BJ (cell line): ENCODE data around the gene MCM5. TPM values are rescaled to one million over a fixed set of nuclear protein-coding genes. Genes with fewer than 3 reads are reported as not detected.
"Not testable (repeated sequence)": the region's sequence is repeated elsewhere in the genome, so short reads cannot be mapped to it uniquely, and the experiment has no call there.

Experiments used
- CTCF ChIA-PET: fragments of 350-600 bp; formaldehyde crosslinking; extraction: SDS; loops from one replicate; lab custom pipeline; 2021; ENCODE audit warnings: antibody characterized with exemption, inconsistent platforms; lab: Yijun Ruan, JAX
- POLR2A ChIA-PET: fragments of 300-600 bp; sonication (Branson Sonifier 250); formaldehyde crosslinking; extraction: SDS; loops from one replicate; lab custom pipeline; 2021; ENCODE audit warnings: antibody characterized with exemption; lab: Charles Lee
- DNase-seq: peaks from one replicate; pipeline ENCODE4 v3.0.0-alpha.2; 2011; ENCODE audit warnings: low read depth
- H3K27me3 ChIP-seq: 2 replicates; pipeline ENCODE4 v1.6.0; 2011; ENCODE audit warnings: low read length; ENCODE audit not compliant: control insufficient read depth, insufficient read depth
- H3K36me3 ChIP-seq: 2 replicates; pipeline ENCODE4 v1.5.1; 2011; ENCODE audit warnings: low read length; ENCODE audit not compliant: control insufficient read depth, insufficient read depth
- H3K4me3 ChIP-seq: 2 replicates; pipeline ENCODE4 v1.5.1; 2011; ENCODE audit warnings: low read depth, mild to moderate bottlenecking, control low read depth, low read length
- polyA plus RNA-seq: library from polyadenylated mRNA; depleted of rRNA; stranded (reverse); fragments of >200 nt; gene quantifications from 2 replicates; pipeline ENCODE4 v1.2.3, GENCODE V29; 2011; rRNA removed
- TF ChIP-seq, protein P1 (sequence below): IDR thresholded peaks from 2 replicates; pipeline ENCODE4 v1.5.1; 2011; ENCODE audit warnings: low read depth, mild to moderate bottlenecking, control low read depth, inconsistent platforms, low read length, moderate library complexity; ENCODE audit not compliant: insufficient read depth

The MCM5 gene
- polyA plus RNA-seq, 1 experiment, result 34.6 TPM

DNA sequence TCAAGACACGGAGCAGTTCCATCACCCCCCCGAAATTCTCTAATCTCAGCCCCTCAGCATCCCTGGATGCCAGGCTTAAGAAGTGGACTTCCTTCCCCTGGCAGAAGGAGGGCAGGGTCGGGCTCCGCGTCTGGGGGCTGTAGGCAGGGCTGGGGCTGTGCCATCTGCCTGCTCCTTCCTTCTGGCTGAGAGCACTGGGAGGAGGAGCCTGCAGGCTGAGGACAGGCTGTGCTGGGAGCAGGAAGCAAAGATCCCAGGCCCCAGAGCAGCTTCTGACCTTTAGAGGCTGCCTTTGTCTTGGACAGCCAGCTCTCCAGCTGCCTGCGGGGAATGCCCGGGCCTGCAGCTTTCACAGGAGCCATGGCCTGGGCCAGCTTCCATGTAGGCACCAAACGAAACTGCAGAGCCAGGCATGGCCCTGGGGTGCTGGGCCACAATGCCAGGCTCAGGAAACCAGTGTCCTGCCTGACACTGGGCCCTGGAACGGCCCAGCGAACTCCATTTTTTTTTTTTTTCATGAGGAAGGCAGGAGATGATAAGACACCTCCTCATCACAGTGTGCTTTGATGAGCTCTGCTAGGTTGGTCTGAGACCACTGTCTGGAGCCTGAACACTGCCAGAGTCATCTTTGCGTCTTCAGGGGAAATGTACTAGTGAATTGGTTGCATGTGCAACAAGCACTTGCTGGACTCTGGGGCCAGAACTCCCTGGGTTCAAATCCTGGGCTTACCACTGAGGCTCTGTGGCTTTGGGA is 67.9 kb downstream of the MCM5 start:
- CTCF ChIA-PET, result interaction anchor here (0.7 to 0.9 kb wide), 3 partner anchors 111 to 1964 kb away, joined by 3 read pairs; no protein-coding TSS in a partner anchor
- Histone ChIP-seq H3K4me3 (no peak overlapping the region), H3K27me3 (no peaks in the 10 kb centered on the region), H3K36me3 (no peaks in the 10 kb centered on the region)
- POLR2A ChIA-PET, result no interaction called here
- TF ChIP-seq, protein P1, sequence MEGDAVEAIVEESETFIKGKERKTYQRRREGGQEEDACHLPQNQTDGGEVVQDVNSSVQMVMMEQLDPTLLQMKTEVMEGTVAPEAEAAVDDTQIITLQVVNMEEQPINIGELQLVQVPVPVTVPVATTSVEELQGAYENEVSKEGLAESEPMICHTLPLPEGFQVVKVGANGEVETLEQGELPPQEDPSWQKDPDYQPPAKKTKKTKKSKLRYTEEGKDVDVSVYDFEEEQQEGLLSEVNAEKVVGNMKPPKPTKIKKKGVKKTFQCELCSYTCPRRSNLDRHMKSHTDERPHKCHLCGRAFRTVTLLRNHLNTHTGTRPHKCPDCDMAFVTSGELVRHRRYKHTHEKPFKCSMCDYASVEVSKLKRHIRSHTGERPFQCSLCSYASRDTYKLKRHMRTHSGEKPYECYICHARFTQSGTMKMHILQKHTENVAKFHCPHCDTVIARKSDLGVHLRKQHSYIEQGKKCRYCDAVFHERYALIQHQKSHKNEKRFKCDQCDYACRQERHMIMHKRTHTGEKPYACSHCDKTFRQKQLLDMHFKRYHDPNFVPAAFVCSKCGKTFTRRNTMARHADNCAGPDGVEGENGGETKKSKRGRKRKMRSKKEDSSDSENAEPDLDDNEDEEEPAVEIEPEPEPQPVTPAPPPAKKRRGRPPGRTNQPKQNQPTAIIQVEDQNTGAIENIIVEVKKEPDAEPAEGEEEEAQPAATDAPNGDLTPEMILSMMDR, result no peak
- no peak for DNase-seq

DNA sequence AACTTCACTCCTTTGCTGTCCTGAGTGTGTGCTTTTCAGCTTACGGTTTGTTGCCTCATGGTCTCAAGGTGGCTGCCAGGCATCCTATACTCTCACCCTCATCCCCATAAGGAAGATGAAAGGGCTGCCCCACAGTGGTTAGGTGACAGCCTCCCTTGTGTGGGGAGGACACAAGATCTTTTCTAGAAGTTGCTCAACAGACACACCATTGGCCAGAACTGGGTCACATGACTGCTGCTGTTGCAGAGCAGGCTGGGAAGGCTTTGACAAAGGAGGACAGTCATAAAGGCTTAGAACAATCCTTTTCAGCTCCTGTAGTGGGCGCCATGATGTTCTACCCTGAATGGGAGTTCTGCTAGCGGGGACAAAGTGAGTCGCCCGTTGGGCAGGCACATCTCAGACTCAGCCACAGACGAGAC is 71.0 kb downstream of the MCM5 start:
- DNase-seq, result no peak
- H3K36me3 ChIP-seq, result no peaks in the 10 kb centered on the region
- TF ChIP-seq, protein P1, result no peak
- ChIA-PET POLR2A (no interaction called here), CTCF (interaction anchor here (1.6 kb wide), 1 partner anchor 25 kb away, joined by 3 read pairs; no protein-coding TSS in a partner anchor)
- H3K27me3 ChIP-seq, result no peaks in the 10 kb centered on the region; the same call in 1 of the 2 replicates
- H3K4me3 ChIP-seq, result no peak overlapping the region

DNA sequence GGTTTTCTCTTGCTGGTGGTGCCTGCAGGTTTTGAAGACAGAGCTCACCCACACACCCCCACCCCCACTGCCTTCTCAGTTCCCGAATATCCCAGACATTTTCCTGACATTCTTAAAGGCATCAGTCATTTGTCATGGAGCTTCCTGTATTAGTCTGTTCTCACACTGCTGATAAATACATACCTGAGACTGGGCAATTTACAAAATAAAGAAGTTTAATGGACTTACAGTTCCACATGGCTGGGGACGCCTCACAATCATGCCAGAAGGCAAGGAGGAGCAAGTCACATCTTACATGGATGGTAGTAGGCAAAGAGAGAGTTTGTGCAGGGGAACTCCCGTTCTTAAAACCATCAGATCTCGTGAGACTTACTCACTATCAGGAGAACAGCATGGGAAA is 71.6 kb downstream of the MCM5 start:
- H3K36me3 ChIP-seq, DNase-seq, CTCF ChIA-PET, POLR2A ChIA-PET, H3K4me3 ChIP-seq, H3K27me3 ChIP-seq: not testable (repeated sequence)

DNA sequence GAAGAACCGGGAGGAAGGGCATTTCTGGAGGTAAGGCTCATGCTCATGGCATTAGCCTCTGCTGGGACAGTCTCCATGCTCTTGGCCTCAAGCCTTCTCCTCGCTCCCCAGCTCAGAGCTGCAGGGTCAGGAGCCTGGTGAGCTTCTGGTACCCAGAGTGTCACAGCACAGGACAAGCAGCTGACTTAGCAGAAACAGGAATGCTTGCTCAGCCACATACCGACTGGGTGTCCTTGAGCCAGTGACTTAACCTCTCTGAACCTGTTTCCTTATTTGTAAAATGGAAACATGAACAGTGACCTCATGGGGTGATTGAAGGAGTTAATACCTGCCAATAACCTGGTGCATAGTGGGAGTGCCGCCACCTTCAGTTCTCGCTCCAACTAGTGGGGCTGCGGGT is 72.5 kb downstream of the MCM5 start:
- TF ChIP-seq, protein P1, result no peak
- ChIA-PET POLR2A (no interaction called here), CTCF (interaction anchor here (0.7 kb wide), 1 partner anchor 61 kb away, joined by 3 read pairs; no protein-coding TSS in a partner anchor)
- DNase-seq, result no peak
- no peak overlapping the region for H3K4me3 ChIP-seq
- H3K36me3 ChIP-seq, result no peaks in the 10 kb centered on the region
- H3K27me3 ChIP-seq, result no peaks in the 10 kb centered on the region; the same call in 1 of the 2 replicates

DNA sequence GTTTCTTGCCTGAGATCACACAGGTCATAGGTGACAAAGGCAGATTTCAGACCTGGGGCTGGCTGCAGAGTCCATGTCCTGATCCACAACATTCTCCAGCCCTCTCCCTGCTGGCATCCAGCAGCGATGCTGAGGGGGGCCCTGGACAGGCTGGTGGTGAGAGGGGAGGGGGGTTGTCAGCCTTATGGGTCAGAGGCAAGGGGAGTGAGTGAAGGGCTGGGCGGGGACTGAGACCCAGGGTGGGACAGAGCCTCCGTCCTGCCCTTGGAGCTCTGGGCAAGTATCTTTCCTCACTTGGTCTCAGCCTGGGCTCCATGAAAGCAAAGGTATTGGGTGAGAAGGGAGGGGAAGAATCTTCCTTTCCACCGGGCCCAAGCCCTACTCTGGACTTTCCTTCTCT is 74.0 kb downstream of the MCM5 start:
- TF ChIP-seq, protein P1, result no peak
- ChIA-PET CTCF (interaction anchor here (1.2 kb wide), 1 partner anchor 10 kb away, joined by 5 read pairs; no protein-coding TSS in a partner anchor), POLR2A (no interaction called here)
- Histone ChIP-seq H3K36me3 (no peaks in the 10 kb centered on the region), H3K4me3 (no peak overlapping the region), H3K27me3 (no peaks in the 10 kb centered on the region; the same call in 1 of the 2 replicates)
- DNase-seq, result no peak

Other genes starting within 250 kb of the MCM5 start
- gene HMGXB4, start 142.6 kb upstream of the MCM5 start, polyA plus RNA-seq, result 15.1 and 21.5 TPM in 2 replicates
- gene TOM1, start 100.2 kb upstream of the MCM5 start, polyA plus RNA-seq, result 63.7 and 124 TPM in 2 replicates
- 43.0 and 71.2 TPM in 2 replicates for gene HMOX1, start 19.0 kb upstream of the MCM5 start, polyA plus RNA-seq
- gene RASD2, start 140.7 kb downstream of the MCM5 start, polyA plus RNA-seq, result 0.45 and 1.2 TPM in 2 replicates
- 0.06 TPM in 1 of 2 replicates, not detected in the other for gene MB, start 217.2 kb downstream of the MCM5 start, polyA plus RNA-seq
- gene APOL6, start 248.3 kb downstream of the MCM5 start, polyA plus RNA-seq, result 9.5 and 14.2 TPM in 2 replicates